Esophagus squamous epithelium (tissue), 5 donors: ENCODE results near the gene TMEM269. TPM values are rescaled to one million over a fixed set of nuclear protein-coding genes. Genes with fewer than 3 reads are reported as not detected.

Experiments
- DNase-seq: peaks from one replicate; lab custom pipeline; 2025; lab: John Stamatoyannopoulos, UW
- H3K27ac ChIP-seq, 4 donors: fragments of 200-600 bp; sonication (generic); one replicate each; pipeline ENCODE4 v1.5.1; 2016 to 2019; ENCODE audit warnings: mild to moderate bottlenecking in 1 of 4
- H3K27me3 ChIP-seq, 4 donors: fragments of 200-600 bp; sonication (generic); 1 replicate in 3 of 4; 2 replicates in 1 of 4; pipeline versions ENCODE4 v1.5.1 to v1.6.0; 2017 to 2021; ENCODE audit warnings: antibody characterized with exemption in 1 of 4
- H3K36me3 ChIP-seq, 3 donors: fragments of 200-600 bp; sonication (generic); one replicate each; pipeline ENCODE4 v1.5.1; 2016 to 2019
- H3K4me1 ChIP-seq, 3 donors: fragments of 200-600 bp; sonication (generic); one replicate each; pipeline ENCODE4 v1.5.1; 2017 to 2019
- H3K4me3 ChIP-seq, 4 donors: fragments of 200-600 bp; sonication (generic); 1 replicate in 3 of 4; 2 replicates in 1 of 4; pipeline ENCODE4 v1.5.1; 2016 to 2019; ENCODE audit warnings: mild to moderate bottlenecking in 2 of 4, moderate library complexity in 1 of 4
- H3K9me3 ChIP-seq, 3 donors: fragments of 200-600 bp; sonication (generic); one replicate each; pipeline ENCODE4 v1.5.1; 2016 to 2019
- CTCF ChIP-seq, 6 experiments: fragments of 450-650 bp in 4 of 6; fragments of 200-600 bp in 2 of 6; sonication (generic) in 2 of 6; IDR thresholded peaks; one replicate each; pipeline ENCODE4 v1.5.1; 2016 to 2019; ENCODE audit warnings: antibody characterized with exemption in 6 of 6, mild to moderate bottlenecking in 4 of 6, moderate library complexity in 4 of 6
- POLR2A ChIP-seq, 4 donors: fragments of 450-650 bp; IDR thresholded peaks; one replicate each; pipeline ENCODE4 v1.6.1; 2017; ENCODE audit warnings: antibody characterized with exemption in 4 of 4, mild to moderate bottlenecking in 4 of 4, moderate library complexity in 3 of 4
- WGBS, 2 donors: methylation state at CpG; one replicate each; pipeline ENCODE4 v1.1.5; 2018; 5-methylcytosine and 5-hydroxymethylcytosine counted together
- intact Hi-C: fragments of 100-400 bp; cut with DNase I; formaldehyde crosslinking; loops from one replicate; pipeline ENCODE4 v1.15.0; 2022
- total RNA-seq, 4 donors: library from RNA; depleted of rRNA; stranded (reverse); fragments of >200 nt; gene quantifications; one replicate each; pipeline ENCODE4 v1.1.0, GENCODE V29; 2016
- donor health status: DM: yes; HTN: yes; CAD: no.

TMEM269 gene
- total RNA-seq, 4 donors from 2014 or later = not detected

- WGBS, 2 donors = 87 to 91% methylated on average over 7 to 11 of the region's 17 CpGs
- Histone ChIP-seq H3K4me3 (no peak overlapping the region), H3K27ac (no peak overlapping the region), H3K4me1 (no peaks in the 10 kb centered on the region), H3K9me3 (no peaks in the 10 kb centered on the region), H3K27me3 (no peaks in the 10 kb centered on the region), H3K36me3 (peaks cover 0 to 55% (median 0%) of the 10 kb centered on the region in 3 donors)
- DNase-seq = no peak
- TF ChIP-seq POLR2A (IDR thresholded peaks at IDR 0.05) (no peak), CTCF (IDR thresholded peaks at IDR 0.05) (no peak)
- intact Hi-C loops = no loop called here
Observed at GRCh38 chr1:42830631-42831030, 45.8 kb downstream of the TMEM269 start.

DNA sequence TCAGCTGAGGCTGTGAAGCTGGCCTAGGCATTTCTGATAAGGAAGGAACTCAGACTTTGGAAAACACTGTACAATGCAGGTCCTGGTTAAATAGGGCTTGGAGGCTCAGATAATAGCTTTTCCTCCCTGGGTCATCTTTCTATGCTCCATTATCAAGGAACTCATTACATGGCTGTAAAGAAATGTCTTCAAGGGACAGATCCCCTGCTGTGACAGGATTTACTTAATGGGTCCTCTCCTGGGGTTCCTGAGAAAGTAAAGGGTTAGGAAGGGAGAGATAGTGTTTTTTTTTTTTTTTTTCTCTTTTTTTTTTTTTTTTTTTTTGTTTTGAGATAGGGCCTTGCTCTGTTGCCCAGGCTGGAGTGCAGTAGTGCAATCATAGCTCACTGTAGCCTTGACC lies 46.5 kb downstream of the TMEM269 start:
- Histone ChIP-seq H3K27ac (no peak overlapping the region), H3K27me3 (no peaks in the 10 kb centered on the region), H3K4me1 (no peaks in the 10 kb centered on the region), H3K4me3 (no peak overlapping the region), H3K9me3 (no peaks in the 10 kb centered on the region), H3K36me3 (peaks cover 0 to 56% (median 0%) of the 10 kb centered on the region in 3 donors)
- TF ChIP-seq CTCF (IDR thresholded peaks at IDR 0.05) = no peak
- no peak for DNase-seq
- intact Hi-C loops = no loop called here

DNA sequence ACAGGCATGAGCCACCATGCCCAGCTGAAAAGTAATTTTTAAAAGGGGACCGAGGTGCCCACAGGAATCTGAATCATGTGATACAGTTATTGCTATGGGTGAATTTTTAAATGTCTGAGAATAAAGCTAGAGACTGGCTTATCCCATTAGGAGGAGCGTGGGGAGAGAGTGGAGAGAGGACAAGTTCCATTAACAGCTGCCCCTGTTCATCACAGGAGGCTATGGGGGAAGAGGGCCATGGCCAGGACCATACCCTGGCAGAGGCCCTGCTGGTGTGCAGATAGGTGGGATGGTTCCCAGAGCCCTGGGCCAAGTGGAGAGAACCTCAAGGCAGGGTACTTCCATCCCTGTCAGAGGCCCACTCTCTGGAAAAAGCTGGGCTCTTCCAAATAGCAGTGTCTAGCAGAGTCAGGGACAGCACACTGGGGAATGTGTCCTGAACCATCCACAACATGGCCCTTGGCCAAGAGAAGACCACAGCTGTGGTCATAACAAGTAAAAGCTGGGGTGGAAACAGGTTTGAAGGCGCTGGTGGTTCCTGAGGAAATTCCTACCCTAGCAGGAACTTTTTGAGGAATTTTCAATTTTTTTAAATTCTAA lies 48.0 kb downstream of the TMEM269 start:
- TF ChIP-seq CTCF (IDR thresholded peaks at IDR 0.05) (no peak), POLR2A (IDR thresholded peaks at IDR 0.05) (no peak)
- Histone ChIP-seq H3K27me3 (no peaks in the 10 kb centered on the region), H3K9me3 (no peaks in the 10 kb centered on the region), H3K4me1 (no peaks in the 10 kb centered on the region), H3K27ac (no peak overlapping the region), H3K36me3 (peaks cover 0 to 53% (median 0%) of the 10 kb centered on the region in 3 donors), H3K4me3 (no peak overlapping the region)
- 93 to 97% methylated on average over 2 to 3 of the region's 3 CpGs for WGBS, 2 donors
- no peak for DNase-seq
- intact Hi-C loops = no loop called here

DNA sequence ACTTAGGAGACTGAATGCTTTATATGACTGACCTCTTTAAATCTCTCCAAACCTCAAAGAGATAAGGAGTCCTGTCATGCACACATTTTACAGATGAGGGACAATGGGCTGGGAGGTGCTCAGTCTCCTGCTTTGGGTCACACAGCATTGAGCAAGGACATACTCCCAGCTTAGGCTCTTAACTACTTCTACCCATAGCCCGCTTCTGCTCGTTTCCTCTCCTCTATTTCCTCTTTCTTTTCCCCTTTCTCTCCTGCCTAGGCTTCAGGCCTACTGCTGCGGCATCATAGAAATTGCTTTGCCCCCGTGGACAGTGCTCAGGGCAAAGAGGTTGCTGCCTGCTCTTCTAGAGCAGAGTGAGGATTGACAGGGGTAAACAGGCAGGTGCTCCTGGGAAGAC lies 49.2 kb downstream of the TMEM269 start:
- Histone ChIP-seq H3K27me3 (no peaks in the 10 kb centered on the region), H3K4me1 (no peaks in the 10 kb centered on the region), H3K4me3 (no peak overlapping the region), H3K36me3 (peaks cover 0 to 46% (median 0%) of the 10 kb centered on the region in 3 donors), H3K9me3 (no peaks in the 10 kb centered on the region), H3K27ac (no peak overlapping the region)
- 75 to 86% methylated on average over 4 of the region's 4 CpGs for WGBS, 2 donors
- intact Hi-C loops = no loop called here
- TF ChIP-seq CTCF (IDR thresholded peaks at IDR 0.05) = no peak
- TF ChIP-seq POLR2A (IDR thresholded peaks at IDR 0.05) = no peak
- DNase-seq = no peak

DNA sequence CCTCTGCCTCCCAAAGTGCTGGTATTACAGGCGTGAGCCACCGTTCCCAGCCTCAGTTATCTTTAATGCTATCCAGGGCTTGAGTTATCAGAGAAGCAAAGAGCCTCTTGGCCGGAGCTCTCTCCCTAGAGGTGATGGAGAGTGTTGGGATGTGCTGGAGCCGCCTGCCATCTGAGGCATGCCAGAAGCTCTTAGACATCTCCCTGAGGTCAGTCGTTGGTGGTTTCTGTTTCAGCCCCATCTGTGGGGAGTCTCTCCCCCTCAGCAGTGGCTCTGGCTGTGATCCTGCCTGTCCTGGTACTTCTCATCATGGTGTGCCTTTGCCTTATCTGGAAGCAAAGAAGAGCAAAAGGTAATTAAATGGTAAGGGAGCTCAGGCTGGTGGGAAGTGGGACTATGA lies 50.0 kb downstream of the TMEM269 start:
- H3K27ac ChIP-seq = no peak overlapping the region
- no peak for DNase-seq
- H3K27me3 ChIP-seq = no peaks in the 10 kb centered on the region
- no peaks in the 10 kb centered on the region for H3K4me1 ChIP-seq
- 90 to 100% methylated on average over 1 to 5 of the region's 5 CpGs for WGBS, 2 donors
- H3K9me3 ChIP-seq = no peaks in the 10 kb centered on the region
- intact Hi-C loops = no loop called here
- TF ChIP-seq CTCF (IDR thresholded peaks at IDR 0.05) = no peak
- TF ChIP-seq POLR2A (IDR thresholded peaks at IDR 0.05) = no peak
- H3K36me3 ChIP-seq = peaks cover 0 to 42% (median 0%) of the 10 kb centered on the region in 3 donors
- H3K4me3 ChIP-seq = no peak overlapping the region
